ENCODE results near the gene PLIN4.

GRCh38 chr19:4483385-4483784, 34.9 kb downstream of the PLIN4 start:
- TF ChIP-seq EZH2 (IDR thresholded peaks at IDR 0.05; ENCODE audit: borderline replicate concordance, low read depth, low read length, severe bottlenecking) (no peak), FOS (IDR thresholded peaks at IDR 0.05; ENCODE audit: borderline replicate concordance, insufficient read depth, low read length) (no peak), CTCF (IDR thresholded peaks at IDR 0.05; ENCODE audit: extremely low read depth in 1 of 2, insufficient read depth in 1 of 2, low read depth in 1 of 2, low read length in 2 of 2) (no peak), POLR2A (IDR thresholded peaks at IDR 0.05; ENCODE audit: low read depth, low read length) (no peak), POLR2AphosphoS5 (IDR thresholded peaks at IDR 0.05; ENCODE audit: insufficient read depth, low read depth, low read length) (no peak), MAX (IDR thresholded peaks at IDR 0.05; ENCODE audit: insufficient read depth, insufficient read length) (no peak), GATA2 (IDR thresholded peaks at IDR 0.05; ENCODE audit: insufficient read depth, insufficient read length, low read depth, low read length) (no peak), MYC (IDR thresholded peaks at IDR 0.05; ENCODE audit: low read depth, low read length) (no peak)
